Choroid plexus epithelial cell (primary cell): ENCODE measurements around the gene CHST13.

Experiments
- DNase-seq: peaks from one replicate; pipeline ENCODE4 v3.0.0-alpha.2; 2010; ENCODE audit warnings: low read depth
- H3K4me3 ChIP-seq: 2 replicates; pipeline ENCODE4 v1.5.1; 2011; ENCODE audit warnings: low read depth, mild to moderate bottlenecking, control low read depth, low read length, moderate library complexity
- TF ChIP-seq, protein P1 (sequence below): conservative IDR thresholded peaks from 2 replicates; pipeline ENCODE4 v1.5.1; 2011; ENCODE audit warnings: low read depth, mild to moderate bottlenecking, control low read depth, inconsistent platforms, low read length, moderate library complexity

CHST13 gene

DNA sequence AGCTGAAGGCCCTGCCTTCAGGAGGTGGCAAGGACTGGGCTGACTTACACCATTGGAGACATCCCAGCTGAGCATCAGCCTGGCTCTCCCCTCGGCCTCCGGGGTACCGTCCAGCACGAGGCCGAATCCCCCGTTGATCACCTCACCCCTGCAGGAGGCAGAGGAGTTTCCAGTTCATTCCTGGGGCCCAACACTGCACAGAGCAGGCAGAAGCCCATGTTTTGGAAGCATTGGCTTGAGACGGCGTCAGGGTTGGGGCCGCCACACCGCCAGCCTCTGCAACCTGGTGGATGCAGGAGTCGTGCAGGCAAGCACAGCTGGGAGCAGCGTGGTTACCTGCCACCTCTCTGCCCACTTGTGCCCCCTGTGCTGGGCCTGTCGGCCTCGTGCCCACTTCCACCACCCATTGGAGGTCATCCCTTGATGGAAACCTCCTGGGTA, 40.6 kb upstream of the CHST13 start:
- H3K4me3 ChIP-seq, result no peak overlapping the region
- DNase-seq, result no peak
- TF ChIP-seq, protein P1, sequence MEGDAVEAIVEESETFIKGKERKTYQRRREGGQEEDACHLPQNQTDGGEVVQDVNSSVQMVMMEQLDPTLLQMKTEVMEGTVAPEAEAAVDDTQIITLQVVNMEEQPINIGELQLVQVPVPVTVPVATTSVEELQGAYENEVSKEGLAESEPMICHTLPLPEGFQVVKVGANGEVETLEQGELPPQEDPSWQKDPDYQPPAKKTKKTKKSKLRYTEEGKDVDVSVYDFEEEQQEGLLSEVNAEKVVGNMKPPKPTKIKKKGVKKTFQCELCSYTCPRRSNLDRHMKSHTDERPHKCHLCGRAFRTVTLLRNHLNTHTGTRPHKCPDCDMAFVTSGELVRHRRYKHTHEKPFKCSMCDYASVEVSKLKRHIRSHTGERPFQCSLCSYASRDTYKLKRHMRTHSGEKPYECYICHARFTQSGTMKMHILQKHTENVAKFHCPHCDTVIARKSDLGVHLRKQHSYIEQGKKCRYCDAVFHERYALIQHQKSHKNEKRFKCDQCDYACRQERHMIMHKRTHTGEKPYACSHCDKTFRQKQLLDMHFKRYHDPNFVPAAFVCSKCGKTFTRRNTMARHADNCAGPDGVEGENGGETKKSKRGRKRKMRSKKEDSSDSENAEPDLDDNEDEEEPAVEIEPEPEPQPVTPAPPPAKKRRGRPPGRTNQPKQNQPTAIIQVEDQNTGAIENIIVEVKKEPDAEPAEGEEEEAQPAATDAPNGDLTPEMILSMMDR, result no peak

DNA sequence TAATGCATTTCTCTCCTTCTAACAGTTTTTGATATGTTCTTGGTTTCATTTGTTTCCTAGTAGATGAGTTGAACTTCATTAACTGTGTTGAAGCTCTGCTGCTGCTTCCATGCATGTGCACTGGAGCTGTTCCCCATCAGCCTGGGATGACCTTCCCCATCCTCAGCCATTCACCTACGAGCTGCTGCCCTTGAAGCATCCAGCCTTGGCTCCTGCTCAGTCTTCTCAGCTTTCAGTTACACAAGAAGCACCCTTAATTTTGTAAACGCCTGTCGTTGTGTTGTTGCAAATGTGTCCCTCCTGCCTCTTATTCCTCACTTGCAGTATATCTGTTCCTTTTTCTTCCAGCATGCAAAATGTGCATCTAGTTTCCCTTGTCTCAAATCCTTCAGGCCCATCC, 39.8 kb upstream of the CHST13 start:
- H3K4me3 ChIP-seq, result no peak overlapping the region
- no peak for DNase-seq
- TF ChIP-seq, protein P1, result no peak

GRCh38 chr3:126484662-126485061, 39.3 kb upstream of the CHST13 start:
- DNase-seq, result no peak
- H3K4me3 ChIP-seq, result no peak overlapping the region
- TF ChIP-seq, protein P1, result no peak

DNA sequence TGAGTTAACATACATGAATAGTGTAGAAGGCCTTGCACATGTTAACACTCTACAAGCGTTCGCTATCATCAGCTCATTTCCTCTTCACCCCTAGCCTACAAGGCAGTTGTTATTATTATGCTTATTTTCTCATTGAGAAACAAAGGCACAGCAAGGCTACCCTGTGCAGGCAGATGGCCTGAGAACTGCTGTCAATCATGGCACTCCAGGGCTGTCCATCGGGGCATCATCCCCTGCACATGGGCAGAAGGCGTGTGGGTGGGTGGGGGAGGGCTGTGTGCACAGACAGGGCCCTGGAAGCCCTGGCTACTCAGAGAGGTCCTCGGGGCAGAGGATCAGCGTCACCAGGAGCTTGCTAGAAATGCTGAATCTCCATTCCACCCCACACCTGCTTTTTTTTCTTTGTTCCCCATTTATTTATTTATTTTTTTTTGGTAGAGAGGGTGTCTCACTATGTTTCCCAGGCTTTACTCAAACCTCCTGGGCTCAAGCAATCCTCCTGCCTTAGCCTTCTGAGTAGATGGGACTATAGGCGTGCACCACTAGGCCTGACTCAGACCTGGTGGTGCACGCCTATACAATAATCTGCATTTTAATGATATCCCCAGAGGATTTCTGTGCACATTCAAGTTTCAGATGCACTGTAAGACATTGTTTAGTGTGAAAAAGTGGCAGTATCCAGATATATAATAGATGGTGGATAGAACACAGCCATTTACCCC, 38.6 kb upstream of the CHST13 start:
- no peak overlapping the region for H3K4me3 ChIP-seq
- DNase-seq, result no peak
- TF ChIP-seq, protein P1, result no peak

DNA sequence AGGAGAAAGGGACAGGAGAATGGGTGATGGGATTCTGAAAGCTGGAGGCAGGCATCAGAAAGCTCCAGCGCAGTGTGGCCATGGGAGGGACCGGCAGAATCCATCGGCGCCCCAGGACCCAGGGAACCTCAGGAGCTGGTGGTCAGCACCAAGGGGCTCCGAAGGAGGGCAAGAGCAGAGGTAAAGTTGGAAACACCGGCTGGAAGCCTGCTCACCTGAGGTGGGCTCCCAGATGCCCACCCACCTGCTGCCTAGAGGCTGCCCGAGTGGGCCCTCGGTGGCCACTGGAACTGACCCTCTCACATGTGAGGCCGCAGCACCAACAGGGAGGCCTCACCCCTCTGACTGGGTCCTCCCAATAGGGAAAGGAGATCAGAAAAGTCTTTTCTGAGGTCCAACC, 38.0 kb upstream of the CHST13 start:
- TF ChIP-seq, protein P1, result no peak
- no peak overlapping the region for H3K4me3 ChIP-seq
- no peak for DNase-seq

- TF ChIP-seq, protein P1, result no peak
- DNase-seq, result no peak
- H3K4me3 ChIP-seq, result no peak overlapping the region
Measured at GRCh38 chr3:126486360-126486847, 37.6 kb upstream of the CHST13 start.
